ENCODE results near the gene EVI2A.

DNA sequence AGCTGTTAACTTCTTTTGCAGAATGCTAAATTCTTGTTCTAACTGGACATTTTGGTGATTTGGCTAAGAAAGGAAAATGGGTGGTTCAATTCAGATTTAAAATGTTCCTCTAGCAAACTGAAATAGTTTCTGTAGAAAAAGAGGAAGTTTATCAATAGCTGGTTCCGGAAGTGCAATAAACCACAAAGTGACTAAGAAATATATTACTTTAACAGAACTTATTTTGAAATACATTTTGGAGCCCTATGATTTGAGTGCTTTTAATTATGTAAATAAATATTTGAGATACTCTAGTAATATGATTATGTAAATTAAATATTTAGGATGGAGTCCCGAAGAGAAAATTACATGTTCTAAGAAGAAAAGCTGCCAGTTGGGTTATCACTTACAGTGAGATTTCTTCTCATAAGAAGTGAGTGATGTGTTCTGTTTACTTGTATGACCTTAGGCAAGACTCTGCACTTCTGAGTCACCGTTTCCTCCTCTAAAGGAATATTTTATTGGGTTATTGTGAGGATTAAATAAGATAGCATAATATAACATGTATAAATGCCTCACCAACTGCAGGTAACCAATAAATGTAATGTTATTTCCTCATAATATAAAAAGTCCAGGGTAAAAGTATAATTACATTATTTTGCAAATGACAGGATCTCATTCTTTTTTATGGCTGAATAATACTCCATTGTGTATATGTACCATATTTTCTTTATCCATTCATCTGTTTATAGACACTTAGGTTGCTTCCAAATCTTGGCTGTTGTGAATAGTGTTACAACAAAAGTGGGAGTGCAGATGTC lies 7.2 kb downstream of the EVI2A start, which contains the start of gene EVI2B:
- TF ChIP-seq POLR2AphosphoS5 (IDR thresholded peaks at IDR 0.05) (no peak), EP300 (IDR thresholded peaks at IDR 0.05) (no peak), POLR2A (IDR thresholded peaks at IDR 0.05; ENCODE audit: low read depth) (no peak)
- TF ChIP-seq, protein P1, sequence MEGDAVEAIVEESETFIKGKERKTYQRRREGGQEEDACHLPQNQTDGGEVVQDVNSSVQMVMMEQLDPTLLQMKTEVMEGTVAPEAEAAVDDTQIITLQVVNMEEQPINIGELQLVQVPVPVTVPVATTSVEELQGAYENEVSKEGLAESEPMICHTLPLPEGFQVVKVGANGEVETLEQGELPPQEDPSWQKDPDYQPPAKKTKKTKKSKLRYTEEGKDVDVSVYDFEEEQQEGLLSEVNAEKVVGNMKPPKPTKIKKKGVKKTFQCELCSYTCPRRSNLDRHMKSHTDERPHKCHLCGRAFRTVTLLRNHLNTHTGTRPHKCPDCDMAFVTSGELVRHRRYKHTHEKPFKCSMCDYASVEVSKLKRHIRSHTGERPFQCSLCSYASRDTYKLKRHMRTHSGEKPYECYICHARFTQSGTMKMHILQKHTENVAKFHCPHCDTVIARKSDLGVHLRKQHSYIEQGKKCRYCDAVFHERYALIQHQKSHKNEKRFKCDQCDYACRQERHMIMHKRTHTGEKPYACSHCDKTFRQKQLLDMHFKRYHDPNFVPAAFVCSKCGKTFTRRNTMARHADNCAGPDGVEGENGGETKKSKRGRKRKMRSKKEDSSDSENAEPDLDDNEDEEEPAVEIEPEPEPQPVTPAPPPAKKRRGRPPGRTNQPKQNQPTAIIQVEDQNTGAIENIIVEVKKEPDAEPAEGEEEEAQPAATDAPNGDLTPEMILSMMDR (IDR thresholded peaks at IDR 0.05), result no peak

Measured in esophagus muscularis mucosa (tissue), 4 donors.